GM12878 (cell line): ENCODE measurements around the gene USP4. TPM values are rescaled to one million over a fixed set of nuclear protein-coding genes. Genes with fewer than 3 reads are reported as not detected.

Experiments used
- ASH2L ChIP-seq: fragments of 300-600, 200-600 bp; sonication (generic); IDR thresholded peaks from 2 replicates; pipeline ENCODE4 v1.6.1; 2017; ENCODE audit warnings: low read depth, mild to moderate bottlenecking, borderline replicate concordance
- CBFB ChIP-seq: IDR thresholded peaks from 2 replicates; pipeline ENCODE4 v1.6.1; 2016; ENCODE audit warnings: antibody characterized with exemption, low read depth
- CHD1 ChIP-seq: IDR thresholded peaks from 2 replicates; pipeline ENCODE4 v1.6.1; 2012; ENCODE audit warnings: low read depth, low read length, improper control_type of control experiment
- DPF2 ChIP-seq: fragments of 450-650 bp; IDR thresholded peaks from 2 replicates; pipeline ENCODE4 v1.6.1; 2017; ENCODE audit warnings: mild to moderate bottlenecking
- EED ChIP-seq: sonication (generic); IDR thresholded peaks from 2 replicates; pipeline ENCODE4 v1.6.1; 2016; ENCODE audit warnings: antibody characterized with exemption, low read depth
- EGR1 ChIP-seq, 2 experiments: IDR thresholded peaks; 1 replicate in 1 of 2; 2 replicates in 1 of 2; pipeline ENCODE4 v1.6.1; 2011 to 2012; ENCODE audit warnings: low read depth in 2 of 2, low read length in 2 of 2, borderline replicate concordance in 1 of 2, mild to moderate bottlenecking in 1 of 2, moderate library complexity in 1 of 2
- KDM1A ChIP-seq: fragments of 200-600 bp; sonication (generic); IDR thresholded peaks from 2 replicates; pipeline ENCODE4 v1.6.1; 2016; ENCODE audit warnings: borderline replicate concordance
- MLLT1 ChIP-seq: fragments of 450-650 bp; IDR thresholded peaks from 2 replicates; pipeline ENCODE4 v1.6.1; 2016; ENCODE audit warnings: mild to moderate bottlenecking
- MTA3 ChIP-seq: IDR thresholded peaks from 2 replicates; pipeline ENCODE4 v1.6.1; 2012; ENCODE audit warnings: low read length, inconsistent platforms, borderline replicate concordance
- NFYB ChIP-seq: IDR thresholded peaks from 2 replicates; pipeline ENCODE4 v1.6.1; 2011; ENCODE audit warnings: low read depth, mild to moderate bottlenecking, low read length, improper control_type of control experiment, moderate library complexity; ENCODE audit not compliant: insufficient read depth
- NR2C2 ChIP-seq: IDR thresholded peaks from 2 replicates; pipeline ENCODE4 v1.6.1; 2011; ENCODE audit warnings: borderline replicate concordance, low read depth; ENCODE audit not compliant: control insufficient read depth, insufficient read length
- PAX5 ChIP-seq: IDR thresholded peaks from 2 replicates; pipeline ENCODE4 v1.6.1; 2011; ENCODE audit warnings: low read depth, low read length, borderline replicate concordance
- POLR2AphosphoS5 ChIP-seq: IDR thresholded peaks from 2 replicates; pipeline ENCODE4 v1.6.1; 2011; ENCODE audit warnings: mild to moderate bottlenecking, low read length, inconsistent platforms
- RUNX3 ChIP-seq: IDR thresholded peaks from 2 replicates; pipeline ENCODE4 v1.6.1; 2012; ENCODE audit warnings: low read length, inconsistent platforms
- polyA plus RNA-seq, 11 experiments: library from polyadenylated mRNA; depleted of rRNA in 4 of 11; unstranded in 6 of 11; stranded (reverse) in 5 of 11; fragments of >200 nt; fragmentation: Nextera tagmentation in 4 of 11; fragmentation: Illumina TruSeq in 1 of 11; extraction: Ambion mirVana in 4 of 11; extraction: Trizol in 1 of 11; gene quantifications; 1 replicate in 1 of 11; 2 replicates in 10 of 11; pipeline versions ENCODE4 v1.2.1 to v1.2.3, GENCODE V29; 2011 to 2016; ENCODE audit warnings: inconsistent platforms in 2 of 11, missing spikeins in 2 of 11, low read depth in 1 of 11
- total RNA-seq, 4 experiments: library from RNA; depleted of rRNA in 3 of 4; stranded (reverse); fragments of >200 nt in 3 of 4; fragmentation: Illumina TruSeq in 1 of 4; extraction: Trizol in 1 of 4; gene quantifications; 2 replicates each; pipeline versions ENCODE4 v1.2.1 to v1.2.3, GENCODE V29; 2013 to 2021
- TF ChIP-seq, protein P1 (sequence below): IDR thresholded peaks from 2 replicates; pipeline ENCODE4 v1.6.1; 2011; ENCODE audit warnings: borderline replicate concordance, low read depth, mild to moderate bottlenecking, moderate library complexity, low read length; ENCODE audit not compliant: insufficient read depth, poor library complexity, severe bottlenecking
- TF ChIP-seq, protein P2 (sequence below): fragments of 450-650 bp; IDR thresholded peaks from 2 replicates; pipeline ENCODE4 v1.6.1; 2017; ENCODE audit warnings: mild to moderate bottlenecking, moderate library complexity
- TF ChIP-seq, protein P3 (sequence below): fragments of 450-650 bp; formaldehyde crosslinking; IDR thresholded peaks from 2 replicates; pipeline ENCODE4 v1.4.0; 2022; ENCODE audit warnings: mild to moderate bottlenecking, moderate library complexity

The USP4 gene
- total and polyA plus RNA-seq, 10 of the 15 experiments (the other 5 are each of a cell fraction or from before 2014, with no cell fraction given) = 26.5 to 77.1 (median 66.0) TPM

GRCh38 chr3:49276475-49277382 is 63.1 kb downstream of the USP4 start, which contains the start of gene C3orf62 (continued):
- no peak for TF ChIP-seq EGR1 (IDR thresholded peaks at IDR 0.05; ENCODE audit: borderline replicate concordance in 1 of 2, low read depth in 2 of 2, low read length in 2 of 2)
- no peak for TF ChIP-seq CHD1
- no peak for TF ChIP-seq ASH2L
- peak; percentile 89; the same call in 1 of the 2 replicates for TF ChIP-seq MTA3
- TF ChIP-seq, protein P1, sequence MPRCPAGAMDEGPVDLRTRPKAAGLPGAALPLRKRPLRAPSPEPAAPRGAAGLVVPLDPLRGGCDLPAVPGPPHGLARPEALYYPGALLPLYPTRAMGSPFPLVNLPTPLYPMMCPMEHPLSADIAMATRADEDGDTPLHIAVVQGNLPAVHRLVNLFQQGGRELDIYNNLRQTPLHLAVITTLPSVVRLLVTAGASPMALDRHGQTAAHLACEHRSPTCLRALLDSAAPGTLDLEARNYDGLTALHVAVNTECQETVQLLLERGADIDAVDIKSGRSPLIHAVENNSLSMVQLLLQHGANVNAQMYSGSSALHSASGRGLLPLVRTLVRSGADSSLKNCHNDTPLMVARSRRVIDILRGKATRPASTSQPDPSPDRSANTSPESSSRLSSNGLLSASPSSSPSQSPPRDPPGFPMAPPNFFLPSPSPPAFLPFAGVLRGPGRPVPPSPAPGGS = peak; percentile 70
- peak; percentile 60; the same call in 1 of the 2 replicates for TF ChIP-seq POLR2AphosphoS5
- no peak for TF ChIP-seq KDM1A
- no peak for TF ChIP-seq DPF2
- TF ChIP-seq, protein P2, sequence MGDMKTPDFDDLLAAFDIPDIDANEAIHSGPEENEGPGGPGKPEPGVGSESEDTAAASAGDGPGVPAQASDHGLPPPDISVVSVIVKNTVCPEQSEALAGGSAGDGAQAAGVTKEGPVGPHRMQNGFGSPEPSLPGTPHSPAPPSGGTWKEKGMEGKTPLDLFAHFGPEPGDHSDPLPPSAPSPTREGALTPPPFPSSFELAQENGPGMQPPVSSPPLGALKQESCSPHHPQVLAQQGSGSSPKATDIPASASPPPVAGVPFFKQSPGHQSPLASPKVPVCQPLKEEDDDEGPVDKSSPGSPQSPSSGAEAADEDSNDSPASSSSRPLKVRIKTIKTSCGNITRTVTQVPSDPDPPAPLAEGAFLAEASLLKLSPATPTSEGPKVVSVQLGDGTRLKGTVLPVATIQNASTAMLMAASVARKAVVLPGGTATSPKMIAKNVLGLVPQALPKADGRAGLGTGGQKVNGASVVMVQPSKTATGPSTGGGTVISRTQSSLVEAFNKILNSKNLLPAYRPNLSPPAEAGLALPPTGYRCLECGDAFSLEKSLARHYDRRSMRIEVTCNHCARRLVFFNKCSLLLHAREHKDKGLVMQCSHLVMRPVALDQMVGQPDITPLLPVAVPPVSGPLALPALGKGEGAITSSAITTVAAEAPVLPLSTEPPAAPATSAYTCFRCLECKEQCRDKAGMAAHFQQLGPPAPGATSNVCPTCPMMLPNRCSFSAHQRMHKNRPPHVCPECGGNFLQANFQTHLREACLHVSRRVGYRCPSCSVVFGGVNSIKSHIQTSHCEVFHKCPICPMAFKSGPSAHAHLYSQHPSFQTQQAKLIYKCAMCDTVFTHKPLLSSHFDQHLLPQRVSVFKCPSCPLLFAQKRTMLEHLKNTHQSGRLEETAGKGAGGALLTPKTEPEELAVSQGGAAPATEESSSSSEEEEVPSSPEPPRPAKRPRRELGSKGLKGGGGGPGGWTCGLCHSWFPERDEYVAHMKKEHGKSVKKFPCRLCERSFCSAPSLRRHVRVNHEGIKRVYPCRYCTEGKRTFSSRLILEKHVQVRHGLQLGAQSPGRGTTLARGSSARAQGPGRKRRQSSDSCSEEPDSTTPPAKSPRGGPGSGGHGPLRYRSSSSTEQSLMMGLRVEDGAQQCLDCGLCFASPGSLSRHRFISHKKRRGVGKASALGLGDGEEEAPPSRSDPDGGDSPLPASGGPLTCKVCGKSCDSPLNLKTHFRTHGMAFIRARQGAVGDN = peak; percentile 86
- TF ChIP-seq, protein P3, sequence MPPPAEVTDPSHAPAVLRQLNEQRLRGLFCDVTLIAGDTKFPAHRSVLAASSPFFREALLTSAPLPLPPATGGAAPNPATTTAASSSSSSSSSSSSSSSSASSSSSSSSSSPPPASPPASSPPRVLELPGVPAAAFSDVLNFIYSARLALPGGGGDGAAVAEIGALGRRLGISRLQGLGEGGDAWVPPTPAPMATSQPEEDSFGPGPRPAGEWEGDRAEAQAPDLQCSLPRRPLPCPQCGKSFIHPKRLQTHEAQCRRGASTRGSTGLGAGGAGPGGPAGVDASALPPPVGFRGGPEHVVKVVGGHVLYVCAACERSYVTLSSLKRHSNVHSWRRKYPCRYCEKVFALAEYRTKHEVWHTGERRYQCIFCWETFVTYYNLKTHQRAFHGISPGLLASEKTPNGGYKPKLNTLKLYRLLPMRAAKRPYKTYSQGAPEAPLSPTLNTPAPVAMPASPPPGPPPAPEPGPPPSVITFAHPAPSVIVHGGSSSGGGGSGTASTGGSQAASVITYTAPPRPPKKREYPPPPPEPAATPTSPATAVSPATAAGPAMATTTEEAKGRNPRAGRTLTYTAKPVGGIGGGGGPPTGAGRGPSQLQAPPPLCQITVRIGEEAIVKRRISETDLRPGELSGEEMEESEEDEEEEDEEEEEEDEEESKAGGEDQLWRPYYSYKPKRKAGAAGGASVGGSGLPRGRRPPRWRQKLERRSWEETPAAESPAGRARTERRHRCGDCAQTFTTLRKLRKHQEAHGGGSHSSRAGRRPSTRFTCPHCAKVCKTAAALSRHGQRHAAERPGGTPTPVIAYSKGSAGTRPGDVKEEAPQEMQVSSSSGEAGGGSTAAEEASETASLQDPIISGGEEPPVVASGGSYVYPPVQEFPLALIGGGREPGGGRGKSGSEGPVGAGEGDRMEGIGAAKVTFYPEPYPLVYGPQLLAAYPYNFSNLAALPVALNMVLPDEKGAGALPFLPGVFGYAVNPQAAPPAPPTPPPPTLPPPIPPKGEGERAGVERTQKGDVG (CRISPR knock-in tag) = no peak
- TF ChIP-seq MLLT1 = no peak
- peak; percentile 11 for TF ChIP-seq RUNX3
- no peak for TF ChIP-seq NR2C2
- peak; percentile 36; the same call in 1 of the 2 replicates for TF ChIP-seq EED
- TF ChIP-seq CBFB = no peak
- 0 out of 2 replicates have a peak, but pooled peaks have one; percentile 12 for TF ChIP-seq PAX5
- no peak for TF ChIP-seq NFYB
